ENCODE results near the gene DNAJB6. TPM values are rescaled to one million over a fixed set of nuclear protein-coding genes. Genes with fewer than 3 reads are reported as not detected.

The DNAJB6 gene
- total and polyA plus RNA-seq, 7 donors: 103 to 326 (median 229) TPM

DNA sequence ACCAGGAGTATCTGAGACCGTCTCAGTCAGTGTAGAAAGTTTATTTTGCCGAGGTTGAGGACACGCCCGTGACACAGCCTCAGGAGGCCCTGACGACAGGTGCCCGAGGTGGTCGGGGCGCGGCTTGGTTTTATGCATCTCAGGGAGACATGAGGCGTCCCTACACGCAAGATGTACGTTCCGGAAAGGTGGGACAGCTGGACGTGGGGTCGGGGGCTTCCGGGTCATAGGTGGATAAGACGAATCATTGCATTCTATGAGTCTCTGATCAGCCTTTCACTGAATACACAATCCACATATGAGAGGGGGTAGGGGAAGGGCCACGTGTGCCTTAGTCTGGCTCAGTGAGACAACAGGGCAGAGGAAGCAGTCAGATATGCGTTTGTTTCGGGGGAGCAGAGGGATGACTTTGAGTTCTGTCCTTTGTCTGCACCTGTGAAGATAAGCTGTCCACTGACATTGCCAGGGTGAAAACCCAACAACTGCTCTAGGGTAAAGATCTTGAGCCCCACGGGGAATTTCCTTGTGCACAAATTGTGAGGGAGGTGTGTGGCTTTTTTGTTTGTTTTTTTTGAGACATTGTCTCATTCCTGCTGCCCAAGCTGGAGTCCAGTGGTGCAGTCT is 66.2 kb downstream of the DNAJB6 start:
- intact Hi-C loops (cut with DNase I): loop anchor here in 1 of 2 donors (10.0 kb wide), 1 partner anchor 128 kb away; no protein-coding TSS in a partner anchor
- no peak for ATAC-seq
- H3K4me3 ChIP-seq: no peak overlapping the region
- peaks cover 0 to 31% of the 10 kb centered on the region in 2 donors for H3K36me3 ChIP-seq (ENCODE audit: insufficient read depth in 1 of 2, low read depth in 1 of 2)
- no peak for DNase-seq
- WGBS, 3 donors: 80 to 84% (median 82%) methylated on average over 21 of the region's 21 CpGs
- no peaks in the 10 kb centered on the region for H3K27me3 ChIP-seq (ENCODE audit: insufficient read depth in 3 of 3, low read length in 2 of 3)
- TF ChIP-seq, protein P1, sequence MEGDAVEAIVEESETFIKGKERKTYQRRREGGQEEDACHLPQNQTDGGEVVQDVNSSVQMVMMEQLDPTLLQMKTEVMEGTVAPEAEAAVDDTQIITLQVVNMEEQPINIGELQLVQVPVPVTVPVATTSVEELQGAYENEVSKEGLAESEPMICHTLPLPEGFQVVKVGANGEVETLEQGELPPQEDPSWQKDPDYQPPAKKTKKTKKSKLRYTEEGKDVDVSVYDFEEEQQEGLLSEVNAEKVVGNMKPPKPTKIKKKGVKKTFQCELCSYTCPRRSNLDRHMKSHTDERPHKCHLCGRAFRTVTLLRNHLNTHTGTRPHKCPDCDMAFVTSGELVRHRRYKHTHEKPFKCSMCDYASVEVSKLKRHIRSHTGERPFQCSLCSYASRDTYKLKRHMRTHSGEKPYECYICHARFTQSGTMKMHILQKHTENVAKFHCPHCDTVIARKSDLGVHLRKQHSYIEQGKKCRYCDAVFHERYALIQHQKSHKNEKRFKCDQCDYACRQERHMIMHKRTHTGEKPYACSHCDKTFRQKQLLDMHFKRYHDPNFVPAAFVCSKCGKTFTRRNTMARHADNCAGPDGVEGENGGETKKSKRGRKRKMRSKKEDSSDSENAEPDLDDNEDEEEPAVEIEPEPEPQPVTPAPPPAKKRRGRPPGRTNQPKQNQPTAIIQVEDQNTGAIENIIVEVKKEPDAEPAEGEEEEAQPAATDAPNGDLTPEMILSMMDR (IDR thresholded peaks at IDR 0.05): no peak
- no peak overlapping the region for H3K27ac ChIP-seq
- H3K4me1 ChIP-seq: peaks cover 40% of the 10 kb centered on the region
- H3K9me3 ChIP-seq: no peaks in the 10 kb centered on the region

- H3K27me3 ChIP-seq (ENCODE audit: insufficient read depth in 3 of 3, low read length in 2 of 3): no peaks in the 10 kb centered on the region
- peaks cover 0 to 35% of the 10 kb centered on the region in 2 donors for H3K36me3 ChIP-seq (ENCODE audit: insufficient read depth in 1 of 2, low read depth in 1 of 2)
- DNase-seq (no peak), ATAC-seq (no peak)
- no peak overlapping the region for H3K27ac ChIP-seq
- no peak overlapping the region for H3K4me3 ChIP-seq
- peaks cover 32% of the 10 kb centered on the region for H3K4me1 ChIP-seq
- H3K9me3 ChIP-seq: no peaks in the 10 kb centered on the region
- intact Hi-C loops (cut with DNase I): loop anchor here in 1 of 2 donors (10.0 kb wide), 1 partner anchor 129 kb away; no protein-coding TSS in a partner anchor
- 87 to 93% (median 89%) methylated on average over 12 of the region's 12 CpGs for WGBS, 3 donors
- TF ChIP-seq, protein P1 (IDR thresholded peaks at IDR 0.05): no peak
Measured at GRCh38 chr7:157403646-157404401, 67.0 kb downstream of the DNAJB6 start.

- WGBS, 3 donors: 57 to 74% (median 68%) methylated on average over 15 of the region's 15 CpGs
- H3K36me3 ChIP-seq (ENCODE audit: insufficient read depth in 1 of 2, low read depth in 1 of 2): peaks cover 0 to 37% of the 10 kb centered on the region in 2 donors
- DNase-seq: peak in 1 of 2 donors; percentile 57
- H3K4me1 ChIP-seq: peaks cover 21% of the 10 kb centered on the region
- H3K9me3 ChIP-seq: no peaks in the 10 kb centered on the region
- no peaks in the 10 kb centered on the region for H3K27me3 ChIP-seq (ENCODE audit: insufficient read depth in 3 of 3, low read length in 2 of 3)
- TF ChIP-seq, protein P1 (IDR thresholded peaks at IDR 0.05): no peak
- peak; percentile 4 to 56 (median 54) for ATAC-seq
- no peak overlapping the region for H3K4me3 ChIP-seq
- H3K27ac ChIP-seq: peak overlapping the region; percentile 73
- intact Hi-C loops (cut with DNase I): loop anchor here in 1 of 2 donors (10.0 kb wide), 1 partner anchor 130 kb away; no protein-coding TSS in a partner anchor
Measured at GRCh38 chr7:157404845-157405481, 68.2 kb downstream of the DNAJB6 start.

DNA sequence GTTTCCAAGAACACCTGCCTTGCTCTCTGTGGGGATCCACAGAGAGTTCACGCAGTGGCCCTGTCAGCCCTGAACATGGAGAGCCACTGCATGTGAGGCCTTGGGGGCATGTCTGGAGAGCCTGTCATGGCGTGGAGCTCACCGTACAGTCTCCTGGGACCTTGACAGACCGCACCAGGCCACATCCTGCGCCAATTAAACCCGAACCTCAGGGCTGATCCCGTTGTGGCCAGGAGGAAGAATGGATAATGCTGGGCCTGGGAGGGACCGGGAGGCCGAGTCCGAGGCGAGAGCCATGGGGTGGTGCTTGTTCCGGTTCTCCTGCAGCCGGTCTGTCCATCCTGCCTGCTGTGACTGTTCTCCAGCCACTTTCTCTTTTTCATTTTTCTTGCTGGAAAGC is 68.7 kb downstream of the DNAJB6 start:
- WGBS, 3 donors: 48 to 78% (median 58%) methylated on average over 13 of the region's 13 CpGs
- peak in 2 of 4 donors; percentile 8 to 14 for ATAC-seq
- DNase-seq: no peak

More for the DNA sequence above, 68.7 kb downstream of the DNAJB6 start:
- Histone ChIP-seq H3K27ac (peak overlapping the region; percentile 73), H3K36me3 (ENCODE audit: insufficient read depth in 1 of 2, low read depth in 1 of 2) (peaks cover 0 to 37% of the 10 kb centered on the region in 2 donors), H3K9me3 (no peaks in the 10 kb centered on the region), H3K4me3 (no peak overlapping the region), H3K4me1 (peaks cover 19% of the 10 kb centered on the region), H3K27me3 (ENCODE audit: insufficient read depth in 3 of 3, low read length in 2 of 3) (no peaks in the 10 kb centered on the region)
- intact Hi-C loops (cut with DNase I): loop anchor here in 1 of 2 donors (10.0 kb wide), 1 partner anchor 131 kb away; no protein-coding TSS in a partner anchor
- TF ChIP-seq, protein P1 (IDR thresholded peaks at IDR 0.05): no peak

All from psoas muscle (tissue), 8 donors.